EH (cell line): ENCODE data around the gene NTN1.

Experiments
- DNase-seq: peaks from one replicate; pipeline ENCODE4 v3.0.0-alpha.2; 2015; ENCODE audit warnings: low read depth

The NTN1 gene

DNA sequence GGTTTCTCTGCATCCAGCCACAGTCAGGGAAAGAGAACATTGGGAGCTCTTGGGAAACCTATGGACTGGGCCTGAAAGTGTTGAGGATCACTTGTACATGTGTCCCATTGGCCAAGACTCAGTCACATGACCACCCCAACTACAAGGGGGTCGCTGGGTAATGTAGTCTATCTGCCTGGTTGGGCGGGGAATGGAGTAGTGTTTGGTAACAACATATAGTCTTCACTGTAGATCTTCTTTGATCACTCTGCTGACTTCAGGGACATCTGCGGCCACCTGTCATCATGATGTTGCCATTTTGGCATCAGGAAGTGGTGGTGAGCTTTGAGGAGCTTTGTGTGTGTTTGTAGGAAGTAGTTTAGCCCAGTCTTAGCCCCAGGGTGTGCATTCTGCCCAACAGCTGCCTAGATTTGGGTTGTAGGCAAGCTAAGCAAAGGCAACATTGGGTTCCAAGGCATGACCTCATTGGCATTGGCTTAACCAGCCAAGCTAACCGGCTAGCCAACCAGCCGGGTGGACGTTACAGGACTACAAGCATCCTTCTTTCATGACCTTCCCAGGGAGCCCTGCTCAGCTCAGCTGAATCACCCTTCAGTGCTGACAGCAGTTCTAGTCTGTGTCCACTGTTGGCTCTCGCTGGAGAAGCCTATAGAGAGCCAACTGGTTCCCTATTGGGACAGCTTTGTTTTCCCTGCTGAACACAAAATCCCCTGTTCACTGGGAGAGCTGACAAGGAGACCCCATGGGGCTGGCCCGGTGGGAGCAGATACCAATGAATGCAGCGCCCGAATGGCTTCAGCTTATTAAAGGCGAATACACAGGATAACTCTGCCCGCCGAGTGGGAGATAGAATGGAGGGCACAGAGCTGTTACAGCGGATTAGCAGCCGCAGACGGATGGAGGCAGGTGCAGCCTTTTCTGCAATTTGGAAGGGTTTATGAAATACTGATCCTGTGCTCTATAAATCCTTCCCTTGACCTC lies 178.6 kb downstream of the NTN1 start:
- DNase-seq, result no peak

DNA sequence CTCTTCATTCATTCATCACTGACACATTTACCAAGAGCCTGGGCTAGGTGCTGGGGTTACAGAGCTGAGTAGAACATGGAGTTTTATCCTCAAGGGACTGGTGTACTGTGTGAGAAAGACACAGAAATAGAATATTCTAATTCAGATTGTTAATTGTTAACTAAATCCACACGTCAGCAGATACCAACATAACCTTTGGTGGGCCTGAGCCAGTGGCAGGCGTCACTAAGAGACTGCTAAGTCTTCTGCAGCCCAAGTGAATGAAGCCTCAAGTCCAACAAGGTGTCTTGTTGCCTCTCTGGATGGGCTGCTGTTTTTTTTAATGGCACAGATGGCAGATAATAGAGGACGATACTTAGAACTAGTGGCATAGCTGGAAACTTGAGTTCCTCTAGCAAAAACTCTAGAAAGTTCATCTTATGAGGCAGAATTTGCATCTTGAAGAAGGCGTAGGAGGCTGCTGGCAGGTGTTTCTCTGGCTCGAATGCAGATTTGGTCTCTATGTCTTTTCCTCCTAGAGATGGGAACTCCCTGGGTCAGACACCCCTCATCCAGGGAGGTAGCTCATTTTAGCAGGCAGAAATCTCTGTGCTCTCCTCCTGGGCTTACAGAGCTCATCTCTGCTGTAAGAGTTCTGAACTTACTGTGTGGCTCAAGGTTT lies 179.5 kb downstream of the NTN1 start:
- no peak for DNase-seq

DNA sequence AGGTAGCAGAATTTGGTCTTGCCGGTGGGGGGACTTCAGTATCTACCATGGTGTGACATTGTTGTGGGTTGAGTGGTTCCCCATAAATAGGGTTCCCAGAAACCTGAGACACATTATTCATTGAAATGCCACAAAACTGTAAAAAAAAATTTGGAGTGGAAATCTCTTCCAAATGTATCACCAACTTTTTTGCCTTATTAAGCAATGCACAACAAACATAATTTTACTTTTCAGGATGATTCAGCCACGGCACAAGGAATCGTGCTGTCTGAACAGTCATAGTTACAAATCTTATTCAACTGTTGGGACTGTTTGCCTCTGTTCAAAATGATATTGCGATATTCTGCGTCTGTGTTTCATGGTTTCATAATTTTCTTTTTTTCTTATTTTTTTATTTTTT lies 181.2 kb downstream of the NTN1 start:
- no peak for DNase-seq

DNA sequence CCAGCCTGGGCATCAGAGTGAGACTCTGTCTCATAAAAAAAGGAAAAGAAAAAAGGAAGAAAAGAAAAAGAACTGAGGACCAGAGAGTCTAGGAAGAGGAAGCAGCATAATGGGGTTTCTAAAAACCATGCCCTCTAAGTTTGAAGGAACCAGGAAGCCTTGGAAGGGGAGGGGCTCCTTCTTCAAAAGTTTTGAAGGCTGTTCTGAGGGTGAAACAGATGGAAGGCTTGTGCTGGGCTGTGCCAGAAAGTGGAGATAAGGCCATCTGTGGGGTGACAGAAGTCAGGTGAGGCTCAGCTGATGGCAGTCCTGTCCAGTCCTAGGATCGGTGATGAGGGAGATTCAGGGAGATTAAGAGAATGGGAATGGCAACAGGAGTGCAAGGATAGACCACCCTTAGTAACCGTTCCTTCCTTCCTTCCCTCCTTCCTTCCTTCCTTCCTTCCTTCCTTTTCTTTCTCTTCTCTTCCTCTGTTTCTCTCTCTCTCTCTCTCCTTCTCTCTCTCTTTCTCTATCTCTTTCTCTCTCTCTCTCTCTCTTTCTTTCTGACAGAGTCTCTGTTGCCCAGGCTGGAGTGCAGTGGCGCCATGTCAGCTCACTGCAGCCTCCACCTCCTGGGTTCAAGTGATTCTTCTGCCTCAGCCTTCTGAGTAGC lies 182.6 kb downstream of the NTN1 start:
- no peak for DNase-seq

DNA sequence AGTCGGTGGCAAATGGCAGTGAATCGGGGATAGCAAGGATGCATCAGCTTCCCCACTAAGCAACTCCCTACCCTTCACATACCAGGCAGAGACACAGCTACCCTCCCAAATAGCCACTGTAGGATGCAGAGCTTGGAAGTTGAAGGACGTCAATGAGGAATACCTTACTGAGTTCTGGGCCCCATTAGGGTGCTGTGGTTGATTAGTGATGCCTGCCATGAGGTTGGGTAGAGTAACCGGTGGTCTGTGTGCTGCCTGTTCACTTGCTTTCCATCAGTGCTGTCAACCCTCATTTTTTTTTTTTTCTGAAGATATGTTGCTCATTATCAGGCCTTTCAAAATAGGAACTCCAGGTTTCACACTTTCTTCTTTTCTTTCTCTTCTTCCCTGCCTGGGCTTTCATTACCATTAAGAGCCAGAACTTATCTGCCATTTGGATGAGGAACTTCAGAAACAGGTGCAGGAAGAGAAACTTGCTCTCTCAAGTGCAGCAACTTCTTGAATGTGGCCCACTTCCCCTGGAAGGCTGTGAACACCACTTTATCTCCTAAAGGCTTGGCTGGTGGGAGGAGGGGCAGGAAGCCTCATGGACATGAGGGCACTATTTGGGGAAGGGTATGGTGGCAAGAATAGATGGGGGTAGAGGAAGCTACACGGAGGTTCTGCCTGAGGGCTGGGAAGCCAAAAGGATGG lies 183.5 kb downstream of the NTN1 start:
- DNase-seq, result no peak

DNA sequence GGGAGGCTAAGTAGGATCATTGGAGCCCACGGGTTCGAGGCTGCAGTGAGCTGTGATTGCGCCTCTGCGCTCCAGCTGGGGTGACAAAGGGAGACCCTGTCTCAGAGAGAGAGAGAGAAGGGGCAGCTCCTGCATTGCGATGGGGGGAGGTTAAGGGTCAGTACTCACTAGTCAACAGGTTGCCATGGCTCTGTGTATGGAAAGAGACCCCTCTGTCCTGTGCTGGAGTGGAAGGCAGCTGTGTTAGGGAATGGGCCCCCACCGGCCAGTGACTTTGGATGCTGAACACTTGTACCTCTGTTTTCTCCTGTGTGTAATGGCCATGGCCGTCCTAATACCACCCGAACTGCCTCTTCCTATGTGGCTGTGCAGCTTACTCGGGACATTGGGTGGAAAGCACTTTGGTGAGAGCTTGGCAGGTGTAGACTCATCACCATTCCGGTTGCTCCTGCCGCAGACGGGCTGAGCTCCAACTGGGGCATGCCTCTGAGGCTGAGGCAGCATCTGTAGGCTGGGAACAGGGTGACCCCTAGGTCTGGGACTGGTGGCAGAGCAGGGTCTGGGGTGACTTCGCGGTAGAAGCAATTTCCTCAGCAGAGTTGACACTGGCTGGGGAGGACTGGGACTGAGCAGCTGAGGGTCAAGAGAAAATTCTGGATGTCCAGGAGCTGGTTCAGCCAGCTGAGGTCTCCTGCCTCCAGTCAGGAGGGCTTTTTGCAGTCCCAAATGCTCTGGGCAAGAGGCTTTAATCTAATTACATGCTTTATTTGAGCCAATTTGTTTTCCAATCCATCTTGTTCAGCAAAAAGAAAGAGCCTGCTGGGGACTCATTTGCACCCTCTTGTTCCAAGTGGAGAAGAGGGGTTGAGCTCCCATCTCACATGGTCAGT lies 184.5 kb downstream of the NTN1 start:
- no peak for DNase-seq

DNA sequence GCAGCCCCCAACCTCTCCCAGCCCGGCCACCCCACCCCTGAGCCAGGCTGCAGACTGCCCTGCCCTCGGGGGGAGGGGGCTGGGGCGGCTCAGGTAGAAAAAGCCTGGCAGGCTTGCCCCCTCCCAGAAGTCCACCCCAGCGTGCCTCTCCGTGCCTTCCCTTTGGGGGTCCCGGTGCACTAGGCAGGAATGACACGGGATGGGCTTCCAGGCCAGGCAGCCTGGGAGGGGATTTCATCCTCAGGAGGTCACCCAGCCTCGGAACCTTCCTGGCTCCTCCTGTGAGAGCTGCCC lies 185.0 kb downstream of the NTN1 start:
- no peak for DNase-seq

DNA sequence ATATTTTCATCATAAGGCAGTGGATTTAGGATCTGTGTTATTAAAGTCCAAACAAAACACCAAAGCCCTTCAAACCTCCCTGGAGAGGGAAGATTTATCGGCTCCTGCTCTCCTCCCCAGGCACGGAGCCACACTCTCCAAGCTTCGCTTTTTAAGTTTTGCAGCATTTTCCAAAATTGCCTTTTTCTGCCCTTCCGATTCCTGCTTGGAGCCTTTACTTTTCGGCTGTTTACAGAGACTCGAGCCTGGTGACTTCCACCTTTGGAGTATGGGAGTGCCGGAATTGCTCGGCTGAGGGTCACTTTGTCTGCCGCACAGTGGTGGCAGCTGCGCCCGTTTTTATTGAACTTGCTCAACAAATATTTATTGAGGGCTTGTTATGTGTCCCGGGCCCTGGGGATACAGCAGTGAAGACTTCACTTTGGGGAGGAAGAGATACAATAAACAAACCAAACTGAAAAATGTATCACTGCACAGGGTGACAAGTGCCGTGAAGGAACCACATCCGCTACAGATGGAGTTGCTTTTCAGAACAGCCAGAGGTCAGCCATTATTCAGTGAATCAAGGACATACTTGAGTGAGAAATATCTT lies 185.5 kb downstream of the NTN1 start:
- DNase-seq, result no peak

DNA sequence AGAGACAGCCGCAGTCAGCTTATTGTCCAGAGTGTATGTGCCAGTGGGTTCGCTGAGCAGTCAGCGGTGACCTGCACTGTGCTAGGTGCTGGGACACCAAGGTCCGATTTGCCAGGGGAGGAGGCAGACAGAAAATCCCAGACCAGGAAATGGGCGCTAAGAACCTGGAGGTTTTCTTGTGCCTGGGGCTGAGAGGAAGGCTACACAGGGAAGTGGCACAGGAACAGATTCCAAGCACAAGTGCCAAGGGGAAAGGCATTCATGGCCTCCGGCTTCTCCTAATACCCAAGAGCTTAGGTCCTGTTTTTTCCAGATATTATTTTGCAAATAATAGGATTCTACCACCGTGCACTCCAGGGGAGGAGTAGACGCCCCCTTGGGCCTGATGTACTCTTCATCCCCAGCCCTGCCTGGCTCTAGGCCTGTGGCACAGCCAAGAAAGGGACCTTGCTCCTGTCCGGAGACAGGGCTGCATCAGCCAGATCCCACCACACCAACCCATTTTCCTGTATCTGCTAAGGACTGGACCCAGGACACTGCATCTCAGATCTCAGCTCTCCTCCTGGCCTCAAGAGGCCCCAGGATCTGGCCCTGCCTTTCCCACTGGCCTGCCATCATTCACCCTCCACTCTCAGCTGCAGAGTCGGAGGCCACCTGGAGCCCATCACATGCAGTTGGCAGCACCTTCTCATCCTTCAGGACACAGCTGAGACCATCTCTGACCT lies 187.2 kb downstream of the NTN1 start:
- DNase-seq, result no peak

DNA sequence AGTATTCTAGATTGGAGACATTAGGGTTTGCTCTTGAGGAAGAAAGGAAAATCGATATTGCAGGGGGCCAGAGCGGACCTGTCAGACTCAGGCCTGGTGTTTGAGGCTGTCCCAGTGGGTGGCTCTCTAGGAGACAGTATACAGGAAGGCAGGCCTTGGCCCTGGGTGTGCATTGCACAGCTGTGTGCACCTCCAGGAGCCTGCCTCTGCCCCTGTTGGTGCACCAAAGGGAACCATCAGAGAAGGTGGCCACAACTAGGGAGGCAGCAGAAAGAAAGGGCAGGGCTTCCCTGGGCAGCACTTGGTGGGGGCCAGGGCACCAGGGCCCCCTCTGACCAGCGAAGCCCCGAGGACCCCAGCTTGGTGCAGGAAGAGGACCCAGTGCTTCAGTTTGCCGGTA lies 188.0 kb downstream of the NTN1 start:
- no peak for DNase-seq

DNA sequence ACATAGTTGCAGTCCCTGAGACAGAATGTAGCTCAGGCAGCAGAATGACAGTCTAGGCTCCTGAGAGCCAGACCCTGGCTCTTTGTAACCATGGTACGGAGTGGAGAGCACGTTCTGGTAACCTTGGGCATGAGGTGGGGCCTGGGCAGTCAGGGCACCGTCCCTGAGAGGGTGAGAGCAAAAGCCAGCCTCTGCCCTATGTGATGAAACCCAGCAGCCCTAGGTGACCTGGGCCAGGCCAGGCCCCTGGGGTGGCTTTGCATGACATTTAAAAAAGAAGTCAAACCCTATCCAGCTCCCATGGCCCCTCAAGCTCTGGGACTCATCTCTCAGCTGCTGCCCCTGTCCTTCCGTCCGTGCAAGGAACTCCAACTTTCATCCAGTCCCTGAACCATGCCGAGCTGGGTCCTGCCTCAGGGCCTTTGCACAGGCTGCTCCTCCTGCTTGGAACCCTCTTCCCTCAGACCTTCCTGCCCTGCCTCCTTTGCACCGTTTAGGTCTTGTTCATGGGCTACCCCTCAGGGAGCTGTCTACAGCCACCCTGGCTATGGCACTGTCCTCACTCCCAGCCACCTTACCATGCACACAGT lies 188.6 kb downstream of the NTN1 start:
- DNase-seq, result no peak

DNA sequence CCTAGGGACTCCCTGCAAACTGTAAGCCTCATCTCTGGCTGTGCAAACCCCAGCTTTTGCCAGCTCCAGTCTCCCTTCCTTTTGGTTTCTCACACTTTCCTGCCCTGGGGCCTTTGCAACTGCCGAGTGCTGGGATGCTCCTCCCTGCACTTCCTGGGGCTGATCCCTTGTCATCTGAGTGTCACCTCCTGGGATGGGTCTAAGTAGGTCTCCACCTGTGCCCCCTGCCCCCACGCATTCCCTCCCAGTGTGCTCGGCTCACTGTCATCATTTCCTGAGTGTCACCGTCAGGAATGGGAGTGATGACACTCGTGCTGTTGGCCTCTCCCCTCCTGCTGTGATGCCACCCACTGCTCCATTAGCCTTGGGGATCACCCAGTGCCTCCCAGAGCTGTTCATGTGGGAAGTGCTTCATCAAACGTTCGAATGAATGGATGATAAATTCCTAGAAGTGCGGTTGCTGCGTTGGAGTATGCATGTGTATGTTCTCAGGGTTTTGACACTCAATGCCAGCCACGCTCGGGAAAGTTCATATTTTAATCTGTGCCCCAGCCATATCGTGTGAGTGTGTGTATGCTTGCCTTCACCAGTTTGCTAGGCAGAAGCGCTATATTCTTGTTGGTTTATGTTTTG lies 189.9 kb downstream of the NTN1 start:
- no peak for DNase-seq

DNA sequence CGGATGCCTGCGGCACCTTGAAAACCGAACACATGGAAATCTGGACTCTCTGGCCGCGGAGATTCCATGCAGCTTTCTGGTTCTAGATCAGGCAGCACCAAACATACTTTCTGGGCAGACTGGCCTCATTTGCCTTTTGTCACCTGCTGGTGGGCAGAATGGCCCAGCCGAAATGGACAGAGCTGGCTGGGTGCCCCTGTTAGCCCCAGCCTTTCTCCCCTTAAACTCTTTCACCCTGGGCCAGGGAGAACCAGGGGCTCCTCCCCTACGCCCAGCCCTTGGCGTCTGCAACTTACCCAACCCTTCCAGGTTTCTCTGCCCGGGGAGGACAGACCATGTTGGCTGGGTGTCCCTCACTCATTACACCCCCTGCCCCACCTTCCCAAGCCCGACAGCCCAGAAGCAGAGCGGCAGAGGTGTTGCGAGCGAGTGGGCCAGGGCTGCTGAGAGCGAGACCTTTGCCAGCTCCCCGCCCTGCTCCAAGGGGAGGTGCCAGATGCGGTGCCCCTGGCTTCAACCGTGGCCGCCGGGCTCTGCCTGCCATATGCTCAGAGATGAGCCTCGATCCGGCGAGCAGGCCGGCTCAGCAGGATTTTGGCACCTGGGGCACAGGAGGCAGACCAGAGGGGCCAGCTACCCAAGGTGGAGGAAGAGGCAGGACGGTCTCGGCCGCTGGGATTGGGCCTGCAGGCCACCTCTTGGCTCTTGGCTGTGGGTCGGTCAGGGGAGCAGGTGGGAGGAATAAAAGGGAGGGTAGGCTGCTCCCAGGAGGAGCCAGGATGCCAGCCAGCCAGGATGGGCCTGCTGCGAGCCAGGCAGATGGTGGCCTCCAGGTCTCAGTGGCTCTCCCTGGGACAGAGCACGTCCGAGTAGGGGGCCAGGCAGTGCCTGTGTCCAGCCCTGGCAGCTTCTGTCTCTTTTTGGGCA lies 191.3 kb downstream of the NTN1 start:
- DNase-seq, result no peak

DNA sequence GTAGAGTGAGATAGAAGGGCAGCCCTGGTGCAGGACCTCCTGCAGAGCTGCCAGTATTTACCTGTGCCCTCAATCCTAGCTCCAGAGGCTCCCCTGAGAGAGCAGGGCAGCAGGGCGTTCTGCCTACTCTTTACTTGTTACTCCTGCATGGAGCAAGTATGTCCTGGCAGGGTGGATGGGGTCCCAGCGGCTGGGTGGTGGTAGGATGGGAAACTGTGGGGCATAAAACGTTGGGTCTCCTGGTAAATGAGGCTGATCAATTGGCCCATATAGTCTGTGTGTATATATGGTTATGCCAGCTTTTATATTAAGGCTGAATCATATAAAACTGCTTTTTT lies 192.0 kb downstream of the NTN1 start:
- DNase-seq, result no peak

DNA sequence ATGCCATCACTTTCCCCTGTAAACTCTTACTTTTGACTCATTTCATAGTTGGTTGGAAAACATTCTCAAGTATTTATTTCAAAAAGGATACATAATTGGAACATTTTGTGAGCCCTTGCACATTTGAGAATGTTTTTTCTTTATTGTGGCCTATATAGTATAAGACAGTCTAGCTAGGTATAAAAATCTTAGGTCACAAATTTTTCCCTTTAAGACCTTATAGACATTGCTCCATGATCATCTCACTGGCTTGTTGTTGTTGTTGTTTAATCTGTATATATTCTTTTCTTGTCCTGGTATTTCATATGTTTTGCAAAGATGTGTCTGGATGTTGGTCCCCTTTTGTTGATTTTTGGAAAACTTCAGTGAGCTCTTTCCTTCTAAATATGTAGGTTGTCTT lies 194.2 kb downstream of the NTN1 start:
- no peak for DNase-seq

DNA sequence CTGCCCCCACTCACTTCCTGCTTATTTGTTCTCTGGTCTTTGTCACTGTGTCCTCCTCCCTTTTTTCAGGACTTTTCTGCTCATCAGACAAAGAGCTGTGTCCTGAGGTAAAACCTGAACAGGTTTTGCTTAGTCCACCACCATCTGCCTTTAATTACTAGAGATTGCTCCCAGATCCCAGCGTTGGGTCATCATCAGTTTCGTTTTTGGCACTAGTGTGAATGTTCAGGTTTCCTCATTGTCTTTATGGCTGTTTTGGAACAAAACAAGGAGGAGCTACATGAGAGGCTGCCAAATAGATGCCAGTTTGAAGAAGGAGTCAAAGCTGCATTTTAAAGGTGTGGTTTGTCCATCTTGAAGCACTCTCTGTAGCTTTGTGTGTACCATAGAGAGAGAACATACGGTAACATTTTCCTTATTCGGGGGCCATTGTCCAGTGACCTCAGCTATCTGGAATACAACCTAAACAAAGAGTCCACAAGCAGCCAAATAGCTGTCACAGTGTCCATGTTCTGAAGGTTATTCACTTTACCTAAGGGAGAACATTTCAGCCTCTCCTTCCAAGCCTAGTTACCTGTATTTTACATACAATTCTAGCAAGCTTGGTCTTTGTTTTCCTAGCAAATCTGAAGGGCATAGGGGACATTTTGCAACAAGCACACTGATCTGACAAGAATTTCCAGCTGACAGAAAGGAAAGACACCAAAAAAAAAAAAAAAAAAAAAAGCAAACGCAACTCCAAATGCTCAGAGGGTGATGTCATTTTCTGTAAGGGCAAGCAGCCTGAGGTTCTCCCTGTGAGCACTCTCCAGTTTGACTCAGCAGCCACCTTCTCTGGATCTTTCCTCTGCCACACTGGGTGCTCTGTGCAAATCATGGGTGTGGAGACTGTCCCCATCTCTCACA lies 196.1 kb downstream of the NTN1 start:
- DNase-seq, result peak; percentile 75

DNA sequence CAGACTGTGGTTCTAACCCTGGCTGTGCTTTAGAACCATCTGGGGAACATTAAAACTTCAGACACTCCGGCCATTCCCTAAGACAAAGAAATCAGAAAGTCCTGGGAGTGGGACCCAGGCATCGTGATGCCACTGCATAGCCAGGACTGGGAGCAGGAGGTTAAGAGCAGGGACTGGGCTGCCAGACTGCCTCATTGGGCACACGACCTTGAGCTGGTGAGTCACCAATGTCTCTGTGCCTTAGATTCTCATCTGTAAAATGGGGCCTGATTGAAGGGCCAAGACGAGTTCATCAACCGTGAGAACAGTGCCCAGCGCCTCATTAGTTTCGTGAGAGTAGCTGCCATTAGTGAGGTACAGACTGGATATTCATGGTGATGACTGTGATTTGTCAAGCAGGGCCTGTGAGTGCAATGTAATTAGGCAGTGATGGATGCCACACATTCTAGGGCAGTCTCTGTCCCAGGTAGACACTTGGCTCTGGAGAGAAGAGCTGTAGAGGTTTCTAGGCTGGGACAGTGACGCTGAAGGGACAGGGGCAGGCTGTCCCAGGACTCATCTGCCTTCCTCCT lies 196.8 kb downstream of the NTN1 start:
- no peak for DNase-seq
